ENCODE measurements around the gene PHC2. TPM values are rescaled to one million over a fixed set of nuclear protein-coding genes. Genes with fewer than 3 reads are reported as not detected.

The PHC2 gene
- total and polyA plus RNA-seq, 3 donors from 2014 or later, result 121 to 178 (median 130) TPM

DNA sequence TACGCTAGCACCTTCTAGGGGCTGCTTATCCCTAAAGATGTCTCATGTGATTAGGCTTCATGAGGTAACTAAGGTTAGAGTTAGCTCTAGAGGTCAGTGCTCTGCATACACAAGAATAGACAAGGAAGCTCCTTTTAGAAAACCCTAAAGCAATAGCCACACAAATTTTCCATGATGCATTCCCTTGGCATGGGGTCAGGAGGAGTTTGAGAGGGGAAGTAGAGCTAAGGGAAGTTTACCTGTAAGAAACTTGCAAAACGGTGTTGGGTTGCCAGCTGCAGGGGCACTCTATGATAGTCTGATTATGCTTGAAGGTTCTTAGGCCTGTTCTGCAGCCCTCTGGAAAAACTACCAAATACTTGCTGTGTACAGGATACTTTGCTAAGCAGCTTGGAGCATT is 71.0 kb downstream of the PHC2 start:
- TF ChIP-seq, protein P1, sequence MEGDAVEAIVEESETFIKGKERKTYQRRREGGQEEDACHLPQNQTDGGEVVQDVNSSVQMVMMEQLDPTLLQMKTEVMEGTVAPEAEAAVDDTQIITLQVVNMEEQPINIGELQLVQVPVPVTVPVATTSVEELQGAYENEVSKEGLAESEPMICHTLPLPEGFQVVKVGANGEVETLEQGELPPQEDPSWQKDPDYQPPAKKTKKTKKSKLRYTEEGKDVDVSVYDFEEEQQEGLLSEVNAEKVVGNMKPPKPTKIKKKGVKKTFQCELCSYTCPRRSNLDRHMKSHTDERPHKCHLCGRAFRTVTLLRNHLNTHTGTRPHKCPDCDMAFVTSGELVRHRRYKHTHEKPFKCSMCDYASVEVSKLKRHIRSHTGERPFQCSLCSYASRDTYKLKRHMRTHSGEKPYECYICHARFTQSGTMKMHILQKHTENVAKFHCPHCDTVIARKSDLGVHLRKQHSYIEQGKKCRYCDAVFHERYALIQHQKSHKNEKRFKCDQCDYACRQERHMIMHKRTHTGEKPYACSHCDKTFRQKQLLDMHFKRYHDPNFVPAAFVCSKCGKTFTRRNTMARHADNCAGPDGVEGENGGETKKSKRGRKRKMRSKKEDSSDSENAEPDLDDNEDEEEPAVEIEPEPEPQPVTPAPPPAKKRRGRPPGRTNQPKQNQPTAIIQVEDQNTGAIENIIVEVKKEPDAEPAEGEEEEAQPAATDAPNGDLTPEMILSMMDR (IDR thresholded peaks at IDR 0.05), result no peak
- TF ChIP-seq POLR2A (IDR thresholded peaks at IDR 0.05), result no peak

DNA sequence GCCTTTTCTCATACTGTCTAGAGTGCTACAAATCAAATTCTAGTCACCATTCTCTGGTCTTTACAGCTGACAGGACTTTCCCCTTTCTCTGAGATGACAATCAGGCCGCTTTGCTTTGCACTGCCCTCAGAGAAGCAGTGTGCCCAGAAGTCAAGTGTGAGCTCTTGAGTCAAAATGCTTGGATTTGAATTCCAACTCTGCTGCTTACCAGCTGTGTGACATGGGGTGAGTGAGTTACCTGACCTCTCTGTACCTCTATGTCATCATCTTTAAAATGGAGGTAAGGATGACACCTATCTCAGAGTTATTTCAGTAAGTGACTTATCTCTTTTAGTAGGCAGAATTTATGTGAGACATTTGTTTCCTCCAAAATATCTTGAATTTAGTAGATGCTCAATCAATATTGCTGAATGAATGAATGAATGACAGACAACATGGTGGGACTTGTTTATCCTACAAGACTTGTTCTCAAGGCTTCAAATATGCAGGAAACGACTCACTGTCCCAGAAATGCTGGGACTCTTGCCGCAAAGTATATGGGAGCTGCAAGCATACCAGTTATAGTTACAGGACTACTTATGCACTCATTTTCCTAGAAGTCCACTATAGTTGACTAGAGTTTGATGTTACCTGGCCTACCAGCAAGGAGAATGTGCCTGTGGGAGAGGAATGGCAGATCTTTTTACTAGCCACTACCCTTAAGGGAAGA is 71.9 kb downstream of the PHC2 start:
- H3K4me3 ChIP-seq, result no peak overlapping the region
- intact Hi-C loops (cut with DNase I; ENCODE audit: low total_unique reads), result no loop called here
- H3K4me1 ChIP-seq, result peaks cover 8% of the 10 kb centered on the region
- H3K9me3 ChIP-seq, result no peaks in the 10 kb centered on the region
- H3K27me3 ChIP-seq, result no peaks in the 10 kb centered on the region
- no peaks in the 10 kb centered on the region for H3K36me3 ChIP-seq (ENCODE audit: low read depth, missing control alignments)
- 95 to 97% methylated on average over 3 of the region's 3 CpGs for WGBS, 2 donors
- no peak for DNase-seq
- TF ChIP-seq, protein P1 (IDR thresholded peaks at IDR 0.05), result no peak
- TF ChIP-seq POLR2A (IDR thresholded peaks at IDR 0.05), result no peak
- no peak overlapping the region for H3K27ac ChIP-seq

More for the DNA sequence above, 71.0 kb downstream of the PHC2 start:
- Histone ChIP-seq H3K36me3 (ENCODE audit: low read depth, missing control alignments) (no peaks in the 10 kb centered on the region), H3K27me3 (no peaks in the 10 kb centered on the region), H3K9me3 (no peaks in the 10 kb centered on the region), H3K4me1 (peaks cover 18% of the 10 kb centered on the region), H3K27ac (no peak overlapping the region), H3K4me3 (no peak overlapping the region)
- intact Hi-C loops (cut with DNase I; ENCODE audit: low total_unique reads), result no loop called here
- DNase-seq, result no peak
- 81 to 97% methylated on average over 2 of the region's 2 CpGs for WGBS, 2 donors

DNA sequence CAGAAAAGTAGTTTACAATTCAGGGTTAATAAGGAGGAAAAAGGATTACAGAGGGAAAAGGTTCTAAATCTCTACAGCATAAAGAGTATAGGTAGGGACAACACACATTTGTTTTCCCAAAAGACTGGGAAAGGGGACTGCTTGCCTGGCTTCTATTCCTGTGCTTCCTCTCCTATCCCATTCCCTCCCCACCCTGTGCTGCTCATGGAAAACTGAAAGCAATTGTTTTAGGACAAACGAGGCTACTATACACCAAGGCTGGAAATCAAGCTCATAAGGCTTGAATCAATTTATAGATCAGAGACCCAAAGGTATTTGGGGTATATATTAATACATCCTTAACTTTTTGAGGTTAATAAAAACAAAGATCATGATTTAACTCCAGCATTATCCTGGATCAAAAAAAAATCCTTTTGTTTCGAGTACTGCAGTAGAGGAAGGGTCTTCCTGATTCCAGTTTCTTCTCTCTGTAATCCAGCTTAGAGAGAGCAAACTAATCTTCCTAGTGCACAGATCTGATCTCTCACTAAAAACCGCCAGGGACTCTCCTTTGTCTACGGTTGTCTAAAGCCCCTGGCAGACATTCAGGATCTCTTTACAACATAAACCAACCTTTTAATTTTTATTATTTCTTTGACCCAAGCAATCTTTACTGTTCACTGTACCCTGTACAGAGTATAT is 72.6 kb downstream of the PHC2 start:
- Histone ChIP-seq H3K36me3 (ENCODE audit: low read depth, missing control alignments) (no peaks in the 10 kb centered on the region), H3K27ac (no peak overlapping the region), H3K4me1 (peaks cover 1% of the 10 kb centered on the region), H3K4me3 (no peak overlapping the region), H3K9me3 (no peaks in the 10 kb centered on the region), H3K27me3 (no peaks in the 10 kb centered on the region)
- WGBS, 2 donors, result 83 to 87% methylated on average over 4 of the region's 4 CpGs
- TF ChIP-seq POLR2A (IDR thresholded peaks at IDR 0.05), result no peak
- DNase-seq, result no peak
- intact Hi-C loops (cut with DNase I; ENCODE audit: low total_unique reads), result no loop called here

DNA sequence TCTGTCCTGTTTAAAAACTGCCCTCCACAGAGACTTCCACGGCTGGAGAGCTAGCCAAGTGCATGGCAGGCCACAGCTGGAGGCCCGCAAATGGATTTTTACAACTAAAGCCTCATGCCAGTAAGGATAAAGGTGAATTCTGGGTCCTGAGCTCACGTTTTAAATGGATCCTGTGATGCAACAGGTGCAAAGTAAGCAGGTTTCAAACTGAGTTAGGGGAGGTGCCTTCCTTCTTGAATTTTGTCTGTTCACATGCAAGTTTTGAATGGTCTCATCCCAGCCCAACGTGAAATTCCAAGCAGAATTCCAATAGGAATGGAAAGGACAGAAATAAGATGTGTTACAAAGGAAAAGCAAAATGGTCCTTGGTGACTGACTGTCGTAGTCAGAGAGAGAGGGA is 73.8 kb downstream of the PHC2 start:
- Histone ChIP-seq H3K4me1 (no peaks in the 10 kb centered on the region), H3K4me3 (no peak overlapping the region), H3K27ac (no peak overlapping the region), H3K9me3 (no peaks in the 10 kb centered on the region), H3K27me3 (no peaks in the 10 kb centered on the region), H3K36me3 (ENCODE audit: low read depth, missing control alignments) (no peaks in the 10 kb centered on the region)
- DNase-seq, result no peak
- WGBS, 2 donors, result 96 to 98% methylated on average over 5 of the region's 5 CpGs
- intact Hi-C loops (cut with DNase I; ENCODE audit: low total_unique reads), result no loop called here
- TF ChIP-seq, protein P1 (IDR thresholded peaks at IDR 0.05), result no peak
- TF ChIP-seq POLR2A (IDR thresholded peaks at IDR 0.05), result no peak

DNA sequence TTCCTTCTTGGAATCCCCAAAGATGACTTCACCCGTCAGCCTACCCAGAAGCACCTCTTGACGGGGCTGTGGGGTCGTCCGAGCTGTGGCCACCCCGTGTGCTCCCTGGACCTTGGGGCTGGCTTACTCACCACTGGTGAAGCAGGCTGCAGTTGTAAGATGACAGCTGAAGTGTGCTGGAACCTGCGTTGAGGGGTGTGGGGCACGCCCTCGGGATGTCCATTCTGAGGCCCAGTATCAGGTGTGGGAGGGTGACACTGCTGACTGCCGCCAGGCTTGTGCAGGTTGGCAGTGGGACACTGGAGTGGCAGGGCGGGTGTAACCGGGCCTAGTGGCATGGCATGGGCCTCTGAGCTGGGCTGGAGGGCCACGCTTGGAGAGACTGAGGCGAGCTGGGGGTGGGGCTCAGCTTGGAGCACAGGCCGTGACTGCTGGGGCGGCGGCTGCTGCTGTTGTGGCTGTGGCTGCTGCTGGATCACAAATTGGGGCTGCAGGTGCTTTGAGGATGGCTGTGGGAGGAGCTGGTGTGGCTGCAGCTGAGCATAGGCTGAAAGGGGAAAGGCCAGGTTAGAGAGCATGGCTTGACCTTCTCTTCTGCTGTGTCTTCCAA is 76.1 kb downstream of the PHC2 start:
- Histone ChIP-seq H3K27ac (no peak overlapping the region), H3K27me3 (no peaks in the 10 kb centered on the region), H3K4me1 (no peaks in the 10 kb centered on the region), H3K9me3 (no peaks in the 10 kb centered on the region), H3K36me3 (ENCODE audit: low read depth, missing control alignments) (no peaks in the 10 kb centered on the region), H3K4me3 (no peak overlapping the region)
- DNase-seq, result no peak
- 87 to 93% methylated on average over 12 to 16 of the region's 16 CpGs for WGBS, 2 donors
- intact Hi-C loops (cut with DNase I; ENCODE audit: low total_unique reads), result no loop called here
- TF ChIP-seq, protein P1 (IDR thresholded peaks at IDR 0.05), result no peak
- TF ChIP-seq POLR2A (IDR thresholded peaks at IDR 0.05), result no peak
